NCI-H1092 treated with DMSO at 0.1 percent for 48 hours (cell line): ENCODE data around the gene SUFU.

ENCODE experiments used
- DNase-seq: peaks from one replicate; lab custom pipeline; 2025; lab: John Stamatoyannopoulos, UW

Gene SUFU

GRCh38 chr10:102673819-102674511, 170.2 kb downstream of the SUFU start:
- DNase-seq: peak; percentile 44

DNA sequence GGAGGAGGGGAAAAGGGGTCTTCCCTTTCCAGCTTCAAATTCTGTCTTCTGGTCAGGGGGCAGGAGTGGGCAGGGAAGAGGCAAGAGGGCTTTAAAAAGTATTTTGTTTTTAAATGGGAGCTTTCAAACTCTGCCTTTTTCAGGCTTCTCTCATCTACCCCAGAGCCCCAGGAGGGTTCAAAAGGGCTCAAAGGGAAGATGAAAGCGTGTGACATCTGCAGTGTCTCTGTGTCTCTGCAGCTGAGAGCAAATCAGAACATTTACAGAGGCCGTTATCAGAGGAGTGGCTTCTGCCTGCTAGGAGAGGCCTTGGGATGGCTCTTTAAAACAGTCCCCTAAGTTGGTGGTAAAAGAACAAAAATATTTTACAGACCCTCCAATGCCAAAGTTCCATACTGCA, 170.8 kb downstream of the SUFU start:
- peak; percentile 7 for DNase-seq

GRCh38 chr10:102675011-102675665, 171.4 kb downstream of the SUFU start:
- peak; percentile 12 for DNase-seq

GRCh38 chr10:102675666-102676533, 172.1 kb downstream of the SUFU start:
- no peak for DNase-seq

- DNase-seq: no peak
Measured at GRCh38 chr10:102676534-102677315, 173.0 kb downstream of the SUFU start.

GRCh38 chr10:102677331-102678067, 173.7 kb downstream of the SUFU start:
- no peak for DNase-seq

DNA sequence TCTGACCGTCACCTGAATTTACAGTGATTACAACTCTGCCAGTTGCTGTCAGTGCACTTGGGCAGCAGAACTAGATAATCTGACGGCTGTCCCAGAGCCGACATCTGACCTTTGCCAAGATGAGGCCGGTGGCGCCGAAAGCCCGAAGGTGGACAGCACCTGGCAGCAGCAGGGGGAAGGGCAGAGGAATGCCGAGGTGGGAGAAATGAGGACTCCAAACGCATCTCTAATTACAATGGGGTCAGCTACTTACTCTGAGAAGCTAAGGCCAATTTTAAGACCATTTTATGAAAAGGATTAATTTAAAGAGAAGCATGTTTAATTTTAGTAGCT, 174.3 kb downstream of the SUFU start:
- no peak for DNase-seq

DNA sequence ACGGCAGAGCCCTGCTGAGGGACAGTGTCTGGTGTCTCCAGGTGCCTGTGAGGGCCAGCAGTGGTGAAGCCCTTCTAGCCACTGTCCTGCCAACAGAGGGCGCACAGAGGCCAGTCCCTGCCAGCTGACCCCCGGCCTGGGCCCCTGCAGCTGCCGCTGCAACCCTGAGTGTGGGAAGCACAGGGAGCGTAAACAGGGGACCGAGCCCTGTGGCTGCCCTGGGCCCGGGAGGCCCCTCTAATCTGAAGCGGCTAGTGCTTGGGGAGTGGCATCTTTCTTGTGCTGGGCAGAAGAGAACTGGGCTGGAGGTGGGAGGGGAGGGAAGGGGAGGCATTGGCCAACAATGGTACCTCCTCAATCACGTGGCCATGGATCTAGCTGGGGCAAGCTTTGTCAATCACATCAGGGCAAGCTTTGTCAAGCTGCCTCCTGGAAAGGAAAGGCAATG, 175.1 kb downstream of the SUFU start:
- peak; percentile 72 for DNase-seq

DNA sequence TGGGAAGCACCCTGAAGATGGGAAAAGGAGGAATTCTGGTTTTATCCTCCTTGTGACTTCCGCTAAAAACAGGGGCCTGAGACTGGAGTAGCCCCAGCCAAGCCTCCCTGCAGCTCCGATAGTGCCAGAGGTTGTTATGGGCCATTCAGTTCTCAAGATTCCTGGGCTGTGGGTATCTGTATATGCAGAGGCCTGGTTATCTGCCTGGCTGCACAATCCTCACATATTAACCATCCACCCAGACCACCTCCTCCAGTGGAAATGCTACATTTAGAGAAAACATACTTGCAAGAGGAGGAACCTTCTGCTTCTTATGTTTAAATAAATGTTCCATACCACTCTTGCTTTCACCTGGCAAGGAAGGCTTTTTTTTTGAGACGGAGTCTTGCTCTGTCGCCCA, 175.8 kb downstream of the SUFU start:
- no peak for DNase-seq

DNA sequence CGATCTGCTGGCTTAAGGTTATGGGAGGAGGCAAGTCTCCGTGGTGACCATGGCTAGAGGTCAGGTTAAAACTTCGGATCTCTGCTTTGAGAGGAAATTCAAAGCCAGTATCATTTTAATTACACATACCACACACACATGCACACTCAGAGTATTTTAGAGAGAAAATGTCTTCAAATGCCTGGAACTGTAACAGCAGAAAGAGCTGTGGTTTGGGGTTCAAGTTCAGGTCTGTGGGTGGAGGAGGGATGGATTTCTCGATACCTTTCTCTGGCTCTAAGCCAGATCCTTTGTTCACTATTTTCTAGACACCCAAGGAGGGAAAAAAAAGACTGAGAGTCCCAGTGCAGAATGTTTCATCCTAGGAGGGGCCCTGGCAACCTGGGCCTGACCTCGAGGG, 177.9 kb downstream of the SUFU start:
- DNase-seq: no peak

DNA sequence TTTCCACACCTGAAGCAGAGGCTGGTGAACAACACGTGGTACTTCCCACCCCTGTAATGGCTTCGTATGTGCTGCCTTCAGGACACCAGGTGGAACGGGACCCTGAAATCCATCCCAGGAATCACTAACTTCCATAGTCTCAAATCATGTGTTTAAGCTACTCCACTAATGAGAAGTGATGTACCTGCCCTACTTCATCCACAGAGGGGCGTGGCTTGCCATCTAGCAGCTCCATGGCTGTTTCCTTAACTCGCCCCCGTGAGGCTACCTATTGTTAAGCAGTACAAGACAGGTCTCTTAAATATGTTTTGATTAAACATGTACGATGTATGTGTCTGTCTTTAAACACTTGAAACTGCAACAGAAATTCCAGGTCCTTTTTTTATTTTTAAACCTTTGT, 178.6 kb downstream of the SUFU start:
- DNase-seq: no peak

DNA sequence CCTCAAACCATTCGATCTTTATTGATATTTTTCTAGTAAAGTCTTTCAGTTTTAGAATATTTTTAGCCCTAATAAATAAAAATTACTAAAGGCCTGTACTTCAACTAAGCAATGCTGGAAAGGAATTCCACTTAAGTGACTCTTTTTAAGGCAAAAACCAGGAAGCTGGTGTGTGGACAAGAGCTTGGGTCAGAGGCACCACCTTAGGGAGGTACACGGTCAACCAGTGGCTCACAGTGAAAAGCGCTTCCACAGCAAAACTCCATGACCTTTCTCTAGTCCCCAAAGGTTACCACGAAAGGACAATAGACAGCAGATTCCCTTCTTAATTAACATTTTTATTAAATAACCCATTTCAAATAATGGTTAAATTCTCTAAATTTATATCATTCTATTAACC, 179.2 kb downstream of the SUFU start:
- DNase-seq: no peak
